GM12878 (cell line): ENCODE measurements around the gene ZKSCAN7. TPM values are rescaled to one million over a fixed set of nuclear protein-coding genes. Genes with fewer than 3 reads are reported as not detected.

Experiments
- BRCA1 ChIP-seq: IDR thresholded peaks from 2 replicates; pipeline ENCODE4 v1.6.1; 2011; ENCODE audit warnings: low read depth, low read length, improper control_type of control experiment
- CHD2 ChIP-seq: IDR thresholded peaks from 2 replicates; pipeline ENCODE4 v1.6.1; 2011; ENCODE audit warnings: low read depth, low read length, improper control_type of control experiment, borderline replicate concordance
- IRF4 ChIP-seq: IDR thresholded peaks from 2 replicates; pipeline ENCODE4 v1.6.1; 2011; ENCODE audit warnings: low read depth, low read length
- KLF5 ChIP-seq: fragments of 450-650 bp; IDR thresholded peaks from 2 replicates; pipeline ENCODE4 v1.6.1; 2014; ENCODE audit warnings: mild to moderate bottlenecking; ENCODE audit not compliant: partially characterized antibody
- MEF2A ChIP-seq: IDR thresholded peaks from 2 replicates; pipeline ENCODE4 v1.6.1; 2011; ENCODE audit warnings: low read depth, mild to moderate bottlenecking, low read length, moderate library complexity; ENCODE audit not compliant: insufficient read depth
- NFYB ChIP-seq: IDR thresholded peaks from 2 replicates; pipeline ENCODE4 v1.6.1; 2011; ENCODE audit warnings: low read depth, mild to moderate bottlenecking, low read length, improper control_type of control experiment, moderate library complexity; ENCODE audit not compliant: insufficient read depth
- SIX5 ChIP-seq: IDR thresholded peaks from 2 replicates; pipeline ENCODE4 v1.6.1; 2011; ENCODE audit warnings: mild to moderate bottlenecking, low read depth, low read length, moderate library complexity; ENCODE audit not compliant: severe bottlenecking
- ZBED1 ChIP-seq: IDR thresholded peaks from 2 replicates; pipeline ENCODE4 v1.6.1; 2016; ENCODE audit warnings: borderline replicate concordance
- polyA plus RNA-seq, 11 experiments: library from polyadenylated mRNA; depleted of rRNA in 4 of 11; unstranded in 6 of 11; stranded (reverse) in 5 of 11; fragments of >200 nt; fragmentation: Nextera tagmentation in 4 of 11; fragmentation: Illumina TruSeq in 1 of 11; extraction: Ambion mirVana in 4 of 11; extraction: Trizol in 1 of 11; gene quantifications; 1 replicate in 1 of 11; 2 replicates in 10 of 11; pipeline versions ENCODE4 v1.2.1 to v1.2.3, GENCODE V29; 2011 to 2016; ENCODE audit warnings: inconsistent platforms in 2 of 11, missing spikeins in 2 of 11, low read depth in 1 of 11
- total RNA-seq, 4 experiments: library from RNA; depleted of rRNA in 3 of 4; stranded (reverse); fragments of >200 nt in 3 of 4; fragmentation: Illumina TruSeq in 1 of 4; extraction: Trizol in 1 of 4; gene quantifications; 2 replicates each; pipeline versions ENCODE4 v1.2.1 to v1.2.3, GENCODE V29; 2013 to 2021
- TF ChIP-seq, protein P1 (sequence below), 3 experiments: IDR thresholded peaks in 2 of 3; conservative IDR thresholded peaks in 1 of 3; 2 replicates each; pipeline ENCODE4 v1.5.1; 2011; ENCODE audit warnings: low read depth in 3 of 3, low read length in 3 of 3, mild to moderate bottlenecking in 3 of 3, control low read depth in 2 of 3, moderate library complexity in 2 of 3, inconsistent platforms in 1 of 3, mixed read lengths in 1 of 3; ENCODE audit not compliant: control insufficient read depth in 2 of 3, insufficient read depth in 1 of 3; ENCODE audit errors: extremely low read depth in 1 of 3
- TF ChIP-seq, protein P2 (sequence below): fragments of 450-650 bp; IDR thresholded peaks from 2 replicates; pipeline ENCODE4 v1.6.1; 2017; ENCODE audit warnings: borderline replicate concordance
- TF ChIP-seq, protein P3 (sequence below): fragments of 450-650 bp; IDR thresholded peaks from 2 replicates; pipeline ENCODE4 v1.6.1; 2018; ENCODE audit warnings: borderline replicate concordance, mild to moderate bottlenecking; ENCODE audit not compliant: partially characterized antibody

The ZKSCAN7 gene
- total and polyA plus RNA-seq, 10 of the 15 experiments (the other 5 are each of a cell fraction or from before 2014, with no cell fraction given) = 0.77 to 6.0 (median 3.5) TPM

DNA sequence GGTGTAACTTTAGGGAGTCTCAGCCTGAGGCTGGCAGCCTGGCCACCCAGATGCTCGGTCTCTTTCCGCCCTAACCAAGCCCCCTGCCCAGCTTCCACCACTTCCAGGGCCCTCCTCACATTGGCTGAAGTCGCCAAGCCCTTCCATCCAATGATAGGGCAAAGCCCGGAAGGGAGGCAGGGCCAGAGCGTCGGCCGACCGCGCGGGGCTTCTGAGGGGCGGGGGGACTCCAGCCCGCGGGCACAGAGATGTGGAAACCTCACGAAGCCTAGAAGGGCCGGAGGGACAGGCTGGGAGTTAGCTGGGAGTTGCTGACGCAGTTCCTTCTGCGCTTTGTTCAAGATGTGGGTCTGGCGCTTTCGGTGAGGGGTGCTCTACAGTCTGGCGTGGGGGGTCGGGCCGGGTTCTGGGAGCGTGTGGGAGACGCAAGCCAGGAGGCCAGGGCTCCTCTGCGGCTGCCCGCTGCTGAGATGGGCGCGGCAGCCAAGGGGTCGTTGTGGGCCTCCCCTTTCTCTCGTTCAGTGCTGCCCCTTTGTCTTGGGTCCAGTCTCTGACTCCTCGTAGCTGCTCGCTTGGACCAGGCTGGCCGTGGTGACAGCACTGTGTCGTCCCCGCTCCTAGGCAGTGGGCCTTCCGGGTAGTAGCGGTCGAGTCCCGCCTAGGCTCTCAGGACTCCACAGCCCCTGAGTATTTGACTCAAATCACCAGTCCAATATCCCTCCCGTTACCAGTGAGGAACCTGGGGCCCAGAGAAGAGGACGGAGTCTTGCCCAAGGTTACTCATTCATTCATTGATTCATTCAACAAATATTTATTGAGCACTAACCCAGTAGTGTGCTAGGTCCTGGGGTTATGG lies 29.9 kb downstream of the ZKSCAN7 start, which contains the start of gene ZNF660 (continued):
- TF ChIP-seq CHD2 = peak; percentile 28; the same call in 1 of the 2 replicates
- no peak for TF ChIP-seq SIX5
- TF ChIP-seq BRCA1 = no peak
- TF ChIP-seq, protein P1, sequence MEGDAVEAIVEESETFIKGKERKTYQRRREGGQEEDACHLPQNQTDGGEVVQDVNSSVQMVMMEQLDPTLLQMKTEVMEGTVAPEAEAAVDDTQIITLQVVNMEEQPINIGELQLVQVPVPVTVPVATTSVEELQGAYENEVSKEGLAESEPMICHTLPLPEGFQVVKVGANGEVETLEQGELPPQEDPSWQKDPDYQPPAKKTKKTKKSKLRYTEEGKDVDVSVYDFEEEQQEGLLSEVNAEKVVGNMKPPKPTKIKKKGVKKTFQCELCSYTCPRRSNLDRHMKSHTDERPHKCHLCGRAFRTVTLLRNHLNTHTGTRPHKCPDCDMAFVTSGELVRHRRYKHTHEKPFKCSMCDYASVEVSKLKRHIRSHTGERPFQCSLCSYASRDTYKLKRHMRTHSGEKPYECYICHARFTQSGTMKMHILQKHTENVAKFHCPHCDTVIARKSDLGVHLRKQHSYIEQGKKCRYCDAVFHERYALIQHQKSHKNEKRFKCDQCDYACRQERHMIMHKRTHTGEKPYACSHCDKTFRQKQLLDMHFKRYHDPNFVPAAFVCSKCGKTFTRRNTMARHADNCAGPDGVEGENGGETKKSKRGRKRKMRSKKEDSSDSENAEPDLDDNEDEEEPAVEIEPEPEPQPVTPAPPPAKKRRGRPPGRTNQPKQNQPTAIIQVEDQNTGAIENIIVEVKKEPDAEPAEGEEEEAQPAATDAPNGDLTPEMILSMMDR (IDR thresholded peaks at IDR 0.05 in 2 of 3, conservative IDR thresholded peaks at IDR 0.05 in 1 of 3; ENCODE audit: control insufficient read depth in 2 of 3, extremely low read depth in 1 of 3, insufficient read depth in 1 of 3, low read depth in 3 of 3, low read length in 3 of 3) = no peak
- TF ChIP-seq KLF5 = no peak
- TF ChIP-seq, protein P2, sequence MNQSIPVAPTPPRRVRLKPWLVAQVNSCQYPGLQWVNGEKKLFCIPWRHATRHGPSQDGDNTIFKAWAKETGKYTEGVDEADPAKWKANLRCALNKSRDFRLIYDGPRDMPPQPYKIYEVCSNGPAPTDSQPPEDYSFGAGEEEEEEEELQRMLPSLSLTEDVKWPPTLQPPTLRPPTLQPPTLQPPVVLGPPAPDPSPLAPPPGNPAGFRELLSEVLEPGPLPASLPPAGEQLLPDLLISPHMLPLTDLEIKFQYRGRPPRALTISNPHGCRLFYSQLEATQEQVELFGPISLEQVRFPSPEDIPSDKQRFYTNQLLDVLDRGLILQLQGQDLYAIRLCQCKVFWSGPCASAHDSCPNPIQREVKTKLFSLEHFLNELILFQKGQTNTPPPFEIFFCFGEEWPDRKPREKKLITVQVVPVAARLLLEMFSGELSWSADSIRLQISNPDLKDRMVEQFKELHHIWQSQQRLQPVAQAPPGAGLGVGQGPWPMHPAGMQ = no peak
- no peak for TF ChIP-seq MEF2A
- TF ChIP-seq NFYB = peak; percentile 48; the same call in 1 of the 2 replicates
- TF ChIP-seq, protein P3, sequence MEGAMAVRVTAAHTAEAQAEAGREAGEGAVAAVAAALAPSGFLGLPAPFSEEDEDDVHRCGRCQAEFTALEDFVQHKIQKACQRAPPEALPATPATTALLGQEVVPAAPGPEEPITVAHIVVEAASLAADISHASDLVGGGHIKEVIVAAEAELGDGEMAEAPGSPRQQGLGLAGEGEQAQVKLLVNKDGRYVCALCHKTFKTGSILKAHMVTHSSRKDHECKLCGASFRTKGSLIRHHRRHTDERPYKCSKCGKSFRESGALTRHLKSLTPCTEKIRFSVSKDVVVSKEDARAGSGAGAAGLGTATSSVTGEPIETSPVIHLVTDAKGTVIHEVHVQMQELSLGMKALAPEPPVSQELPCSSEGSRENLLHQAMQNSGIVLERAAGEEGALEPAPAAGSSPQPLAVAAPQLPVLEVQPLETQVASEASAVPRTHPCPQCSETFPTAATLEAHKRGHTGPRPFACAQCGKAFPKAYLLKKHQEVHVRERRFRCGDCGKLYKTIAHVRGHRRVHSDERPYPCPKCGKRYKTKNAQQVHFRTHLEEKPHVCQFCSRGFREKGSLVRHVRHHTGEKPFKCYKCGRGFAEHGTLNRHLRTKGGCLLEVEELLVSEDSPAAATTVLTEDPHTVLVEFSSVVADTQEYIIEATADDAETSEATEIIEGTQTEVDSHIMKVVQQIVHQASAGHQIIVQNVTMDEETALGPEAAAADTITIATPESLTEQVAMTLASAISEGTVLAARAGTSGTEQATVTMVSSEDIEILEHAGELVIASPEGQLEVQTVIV = no peak
- TF ChIP-seq IRF4 = no peak
- no peak for TF ChIP-seq ZBED1
